HG02981 (cell line): Measurements from ENCODE around the gene FEM1A.
A peak's percentile ranks its signal among the peaks of the same experiment; 100 is the strongest.
"Not testable (repeated sequence)": the region's sequence is repeated elsewhere in the genome, so short reads cannot be mapped to it uniquely, and the experiment has no call there.

Experiments used
- ATAC-seq: cut with Tn5 transposase; IDR thresholded peaks from one replicate; pipeline ENCODE4 v1.9.1; 2021; ENCODE audit warnings: mild to moderate bottlenecking, moderate library complexity; ENCODE audit not compliant: unreplicated experiment

FEM1A gene

GRCh38 chr19:4811328-4812131 lies 20.0 kb downstream of the FEM1A start:
- peak; percentile 50 for ATAC-seq

GRCh38 chr19:4814625-4815425 lies 23.3 kb downstream of the FEM1A start:
- ATAC-seq = no peak

- peak; percentile 67 for ATAC-seq
These were observed 24.1 kb downstream of the FEM1A start for GRCh38 chr19:4815426-4816201.

GRCh38 chr19:4816202-4816949 lies 24.8 kb downstream of the FEM1A start:
- ATAC-seq = no peak

GRCh38 chr19:4816950-4817278 lies 25.4 kb downstream of the FEM1A start:
- no peak for ATAC-seq

GRCh38 chr19:4817467-4818277 lies 26.1 kb downstream of the FEM1A start:
- ATAC-seq = no peak

- no peak for ATAC-seq
These were observed 29.7 kb downstream of the FEM1A start for GRCh38 chr19:4821265-4821664.

- ATAC-seq = not testable (repeated sequence)
These were observed 30.8 kb downstream of the FEM1A start for GRCh38 chr19:4822354-4822753.

- no peak for ATAC-seq
These were observed 32.0 kb downstream of the FEM1A start for GRCh38 chr19:4823577-4823976.

- no peak for ATAC-seq
These were observed 37.6 kb downstream of the FEM1A start for GRCh38 chr19:4829001-4829712.

- ATAC-seq = no peak
These were observed 38.8 kb downstream of the FEM1A start for GRCh38 chr19:4830332-4830731.

GRCh38 chr19:4830768-4831265 lies 39.3 kb downstream of the FEM1A start:
- ATAC-seq = no peak

GRCh38 chr19:4831304-4831978 lies 39.9 kb downstream of the FEM1A start, which contains the start of gene TICAM1:
TICAM1 (minus strand) TSS chr19:4831712; CDS start chr19:4818377, 13,335 bp downstream.
- peak; percentile 53 for ATAC-seq

GRCh38 chr19:4831979-4832340 lies 40.4 kb downstream of the FEM1A start:
- ATAC-seq = not testable (repeated sequence)

GRCh38 chr19:4832776-4833175 lies 41.2 kb downstream of the FEM1A start:
- no peak for ATAC-seq

GRCh38 chr19:4839192-4839591 lies 47.7 kb downstream of the FEM1A start:
- no peak for ATAC-seq

- no peak for ATAC-seq
These were observed 52.1 kb downstream of the FEM1A start for GRCh38 chr19:4843647-4843965.

- no peak for ATAC-seq
These were observed 53.0 kb downstream of the FEM1A start for GRCh38 chr19:4844348-4845179.
